B cell (primary cell): ENCODE measurements around the gene CLK4. TPM values are rescaled to one million over a fixed set of nuclear protein-coding genes. Genes with fewer than 3 reads are reported as not detected.

Experiments
- ATAC-seq: fragments of 200-7000 bp; cut with Tn5 transposase; one replicate; pipeline ENCODE4 v1.10.0; 2021; ENCODE audit warnings: low read depth, mild to moderate bottlenecking, moderate number of reproducible peaks, moderate library complexity
- CTCF ChIA-PET: fragments of 350-600 bp; sonication (Branson Sonifier 250); formaldehyde crosslinking; loops from one replicate; lab custom pipeline; 2021; ENCODE audit warnings: antibody characterized with exemption, inconsistent platforms; lab: Charles Lee
- POLR2A ChIA-PET: fragments of 350-600 bp; sonication (Branson Sonifier 250); formaldehyde crosslinking; loops from one replicate; lab custom pipeline; 2021; ENCODE audit warnings: antibody characterized with exemption; lab: Charles Lee
- DNase-seq: peaks from one replicate; pipeline ENCODE4 v3.0.0; 2013
- H2AFZ ChIP-seq: 2 replicates; pipeline ENCODE4 v1.6.1; 2012; ENCODE audit warnings: mild to moderate bottlenecking, low read depth, low read length; ENCODE audit not compliant: insufficient read depth, poor library complexity, severe bottlenecking
- H3K27ac ChIP-seq, 2 donors: 1 replicate in 1 of 2; 2 replicates in 1 of 2; pipeline ENCODE4 v1.5.1; 2012 to 2013; ENCODE audit warnings: low read length in 2 of 2, mild to moderate bottlenecking in 2 of 2, moderate library complexity in 1 of 2
- H3K27me3 ChIP-seq, 4 experiments: fragments of 200-600 bp in 1 of 4; sonication (generic) in 1 of 4; replicated peaks in 1 of 4; 1 replicate in 2 of 4; 2 replicates in 2 of 4; pipeline versions ENCODE4 v1.6.1 to v1.7.0; 2013 to 2016; ENCODE audit warnings: low read length in 3 of 4, mild to moderate bottlenecking in 2 of 4, mixed read lengths in 1 of 4, moderate library complexity in 1 of 4; ENCODE audit not compliant: insufficient read depth in 4 of 4, control insufficient read depth in 3 of 4; ENCODE audit errors: control extremely low read depth in 1 of 4
- H3K36me3 ChIP-seq, 2 experiments: replicated peaks in 1 of 2; 1 replicate in 1 of 2; 2 replicates in 1 of 2; pipeline versions ENCODE4 v1.6.1 to v1.7.1; 2013; ENCODE audit warnings: low read length in 1 of 2; ENCODE audit not compliant: insufficient read depth in 2 of 2, control insufficient read depth in 1 of 2; ENCODE audit errors: control extremely low read depth in 1 of 2, extremely low read depth in 1 of 2
- H3K4me1 ChIP-seq, 2 donors: fragments of 200-600 bp in 1 of 2; sonication (generic) in 1 of 2; 1 replicate in 1 of 2; 2 replicates in 1 of 2; pipeline versions ENCODE4 v1.5.1 to v1.6.1; 2013 to 2017; ENCODE audit warnings: low read length in 2 of 2; ENCODE audit not compliant: control insufficient read depth in 2 of 2, insufficient read depth in 2 of 2
- H3K4me2 ChIP-seq: replicated peaks from 2 replicates; pipeline ENCODE3; 2012; ENCODE audit warnings: mild to moderate bottlenecking, low read depth, low read length; ENCODE audit not compliant: poor library complexity, severe bottlenecking
- H3K4me3 ChIP-seq, 5 experiments: fragments of 200-600 bp in 1 of 5; sonication (generic) in 1 of 5; 1 replicate in 3 of 5; 2 replicates in 2 of 5; pipeline versions ENCODE4 v1.5.1 to v1.7.0; 2011 to 2016; ENCODE audit warnings: low read length in 4 of 5, mild to moderate bottlenecking in 4 of 5, low read depth in 2 of 5, control low read depth in 1 of 5, moderate library complexity in 1 of 5; ENCODE audit not compliant: insufficient read depth in 1 of 5; ENCODE audit errors: control extremely low read depth in 1 of 5, extremely low read depth in 1 of 5
- H3K79me2 ChIP-seq: fragments of 200-600 bp; sonication (generic); one replicate; pipeline ENCODE4 v1.6.0; 2016; ENCODE audit warnings: low read length; ENCODE audit not compliant: control insufficient read depth, insufficient read depth
- H3K9ac ChIP-seq: fragments of 200-600 bp; sonication (generic); 2 replicates; pipeline ENCODE4 v1.6.1; 2017; ENCODE audit warnings: mild to moderate bottlenecking, low read length, moderate library complexity
- H3K9me3 ChIP-seq, 3 donors: one replicate each; pipeline versions ENCODE4 v1.6.1 to v1.7.1; 2013; ENCODE audit warnings: low read length in 2 of 3; ENCODE audit not compliant: control insufficient read depth in 2 of 3, insufficient read depth in 1 of 3; ENCODE audit errors: control extremely low read depth in 1 of 3
- H4K20me1 ChIP-seq: 2 replicates; pipeline ENCODE4 v1.6.0; 2012; ENCODE audit warnings: mild to moderate bottlenecking, low read length; ENCODE audit not compliant: insufficient read depth, control insufficient read depth, poor library complexity, severe bottlenecking
- H3K27ac Mint-ChIP-seq: one replicate; pipeline ENCODE4 v1.8.0; 2021; ENCODE audit warnings: mixed read lengths
- H3K27me3 Mint-ChIP-seq: one replicate; pipeline ENCODE4 v1.8.0; 2021; ENCODE audit warnings: mixed read lengths
- H3K4me1 Mint-ChIP-seq: one replicate; pipeline ENCODE4 v1.8.0; 2021; ENCODE audit warnings: mixed read lengths
- H3K4me3 Mint-ChIP-seq: one replicate; pipeline ENCODE4 v1.8.0; 2021; ENCODE audit warnings: mixed read lengths
- H3K9me3 Mint-ChIP-seq: one replicate; pipeline ENCODE4 v1.8.0; 2022; ENCODE audit warnings: mixed read lengths; ENCODE audit not compliant: insufficient read depth
- EZH2 ChIP-seq: IDR thresholded peaks from 2 replicates; pipeline ENCODE4 v1.6.1; 2012; ENCODE audit warnings: borderline replicate concordance, low read depth, mild to moderate bottlenecking, moderate library complexity, low read length; ENCODE audit not compliant: insufficient read depth, poor library complexity, severe bottlenecking
- WGBS: methylation state at CpG from one replicate; pipeline ENCODE4 v1.1.5; 2013; ENCODE audit warnings: missing lambda C conversion rate; ENCODE audit not compliant: insufficient coverage; 5-methylcytosine and 5-hydroxymethylcytosine counted together
- intact Hi-C: fragments of 100-400 bp; cut with micrococcal nuclease; formaldehyde crosslinking; loops from one replicate; pipeline ENCODE4 v1.10.0; 2022
- polyA plus RNA-seq: library from polyadenylated mRNA; depleted of rRNA; stranded (reverse); fragments of >200 nt; gene quantifications from 2 replicates; pipeline ENCODE4 v1.2.3, GENCODE V29; 2012
- total RNA-seq, 2 donors: library from RNA; stranded (reverse); fragments of 120-200 nt in 1 of 2; gene quantifications; 1 replicate in 1 of 2; 2 replicates in 1 of 2; pipeline versions ENCODE4 v1.2.3 to v1.2.4, GENCODE V29; 2013 to 2022
- TF ChIP-seq, protein P1 (sequence below): fragments of 200-600 bp; IDR thresholded peaks from one replicate; pipeline ENCODE4 v1.8.0; 2022; ENCODE audit warnings: antibody characterized with exemption, mild to moderate bottlenecking

CLK4 gene
- total and polyA plus RNA-seq, 2 donors (not counting 1 experiment from before 2014, with no cell fraction given) = 72.3 to 132 TPM

DNA sequence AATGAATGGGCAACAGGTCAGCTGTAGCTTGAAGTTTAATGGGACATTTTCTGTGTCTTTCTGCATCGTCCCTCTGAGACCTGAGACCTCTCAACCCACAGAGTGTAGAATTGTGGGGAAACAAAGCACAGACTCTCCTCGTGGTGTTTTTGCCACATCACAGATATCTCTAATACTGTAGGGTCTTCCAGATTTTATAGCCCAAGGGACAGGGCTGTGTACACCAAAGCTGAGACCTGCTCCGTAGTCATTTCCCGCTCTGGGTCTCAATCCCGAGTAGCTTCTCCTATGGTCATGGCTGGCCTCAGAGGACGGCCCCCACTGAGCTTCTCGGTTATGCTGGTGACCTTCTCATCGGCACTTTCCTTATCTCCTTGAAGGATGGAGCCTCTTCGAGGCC lies 14.9 kb upstream of the CLK4 start:
- H3K27ac ChIP-seq = no peak overlapping the region
- Mint-ChIP-seq H3K4me1 (peaks cover 9% of the 10 kb centered on the region), H3K27ac (no peak overlapping the region), H3K27me3 (peaks cover 3% of the 10 kb centered on the region), H3K9me3 (no peaks in the 10 kb centered on the region), H3K4me3 (no peak overlapping the region)
- DNase-seq (no peak), ATAC-seq (no peak)
- WGBS = 73% methylated on average over 7 of the region's 9 CpGs
- no peak overlapping the region for H2AFZ ChIP-seq
- CTCF ChIA-PET = no interaction called here
- H3K4me2 ChIP-seq = no peak overlapping the region
- H3K36me3 ChIP-seq = no peaks in the 10 kb centered on the region
- intact Hi-C loops = no loop called here
- H3K9me3 ChIP-seq = peaks cover 0 to 7% (median 0%) of the 10 kb centered on the region in 3 donors
- no peaks in the 10 kb centered on the region for H3K27me3 ChIP-seq
- no peak overlapping the region for H3K4me3 ChIP-seq
- H3K4me1 ChIP-seq = peaks cover 8 to 13% of the 10 kb centered on the region in 2 donors
- POLR2A ChIA-PET = no interaction called here
- no peak overlapping the region for H3K9ac ChIP-seq
- no peaks in the 10 kb centered on the region for H3K79me2 ChIP-seq
- no peaks in the 10 kb centered on the region for H4K20me1 ChIP-seq
- no peak for TF ChIP-seq EZH2
- TF ChIP-seq, protein P1, sequence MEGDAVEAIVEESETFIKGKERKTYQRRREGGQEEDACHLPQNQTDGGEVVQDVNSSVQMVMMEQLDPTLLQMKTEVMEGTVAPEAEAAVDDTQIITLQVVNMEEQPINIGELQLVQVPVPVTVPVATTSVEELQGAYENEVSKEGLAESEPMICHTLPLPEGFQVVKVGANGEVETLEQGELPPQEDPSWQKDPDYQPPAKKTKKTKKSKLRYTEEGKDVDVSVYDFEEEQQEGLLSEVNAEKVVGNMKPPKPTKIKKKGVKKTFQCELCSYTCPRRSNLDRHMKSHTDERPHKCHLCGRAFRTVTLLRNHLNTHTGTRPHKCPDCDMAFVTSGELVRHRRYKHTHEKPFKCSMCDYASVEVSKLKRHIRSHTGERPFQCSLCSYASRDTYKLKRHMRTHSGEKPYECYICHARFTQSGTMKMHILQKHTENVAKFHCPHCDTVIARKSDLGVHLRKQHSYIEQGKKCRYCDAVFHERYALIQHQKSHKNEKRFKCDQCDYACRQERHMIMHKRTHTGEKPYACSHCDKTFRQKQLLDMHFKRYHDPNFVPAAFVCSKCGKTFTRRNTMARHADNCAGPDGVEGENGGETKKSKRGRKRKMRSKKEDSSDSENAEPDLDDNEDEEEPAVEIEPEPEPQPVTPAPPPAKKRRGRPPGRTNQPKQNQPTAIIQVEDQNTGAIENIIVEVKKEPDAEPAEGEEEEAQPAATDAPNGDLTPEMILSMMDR = no peak

GRCh38 chr5:178640331-178641045 lies 13.6 kb upstream of the CLK4 start:
- ChIA-PET POLR2A (no interaction called here), CTCF (no interaction called here)
- no peaks in the 10 kb centered on the region for H3K36me3 ChIP-seq
- H3K4me3 Mint-ChIP-seq = no peak overlapping the region
- TF ChIP-seq EZH2 = no peak
- TF ChIP-seq, protein P1 = no peak
- ATAC-seq = no peak
- H3K27me3 ChIP-seq = no peaks in the 10 kb centered on the region
- no peak overlapping the region for H3K4me2 ChIP-seq
- H3K4me1 Mint-ChIP-seq = peaks cover 9% of the 10 kb centered on the region
- no peak for DNase-seq
- no peak overlapping the region for H3K27ac Mint-ChIP-seq
- no peak overlapping the region for H2AFZ ChIP-seq
- H3K9ac ChIP-seq = no peak overlapping the region
- H3K4me1 ChIP-seq = peaks cover 8 to 13% of the 10 kb centered on the region in 2 donors
- intact Hi-C loops = no loop called here
- H3K27ac ChIP-seq = no peak overlapping the region
- H3K79me2 ChIP-seq = no peaks in the 10 kb centered on the region
- no peak overlapping the region for H3K4me3 ChIP-seq
- no peaks in the 10 kb centered on the region for H4K20me1 ChIP-seq
- 96% methylated on average over 10 of the region's 13 CpGs for WGBS
- peaks cover 0 to 7% (median 0%) of the 10 kb centered on the region in 3 donors for H3K9me3 ChIP-seq
- no peaks in the 10 kb centered on the region for H3K9me3 Mint-ChIP-seq
- H3K27me3 Mint-ChIP-seq = peaks cover 3% of the 10 kb centered on the region
